Measurements from ENCODE around the gene MYH3.

DNA sequence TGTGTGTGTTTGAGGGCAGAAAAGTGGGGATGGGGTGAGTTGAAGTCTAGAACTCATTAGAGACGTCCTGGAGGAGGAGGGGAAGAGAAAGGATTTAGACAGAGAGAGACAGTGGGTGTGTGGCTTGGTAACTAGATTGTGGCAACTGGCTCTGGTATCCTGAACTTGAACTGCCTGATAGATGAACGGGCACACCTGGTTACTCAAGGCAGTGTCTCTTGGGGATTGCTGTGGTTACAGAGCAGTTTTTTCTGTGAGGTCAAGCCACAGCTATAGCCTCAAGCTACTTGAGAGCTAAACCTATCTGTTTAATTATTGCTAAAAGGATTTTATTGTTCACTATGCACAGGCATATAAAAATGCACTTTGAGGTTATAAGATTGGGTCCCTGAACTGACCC lies 77.8 kb downstream of the MYH3 start:
- TF ChIP-seq CTCF (conservative IDR thresholded peaks at IDR 0.05) (no peak), ZFX (IDR thresholded peaks at IDR 0.05) (no peak)

Measured in C4-2B (cell line).